Dermis lymphatic vessel endothelial cell (primary cell): Measurements from ENCODE around the gene CCDC71. TPM values are rescaled to one million over a fixed set of nuclear protein-coding genes. Genes with fewer than 3 reads are reported as not detected.

Experiments used
- total RNA-seq: library from RNA; depleted of rRNA; stranded (reverse); fragments of >200 nt; gene quantifications from 2 replicates; pipeline ENCODE4 v1.2.1, GENCODE V29; 2014

The CCDC71 gene
- 16.1 and 16.4 TPM in 2 replicates for total RNA-seq

GRCh38 chr3:49165771-49166751 is at the start of gene CCDC71:
Gene CCDC71, minus strand, starts transcription at chr3:49166331. Its CDS starts 2,123 bp downstream, at chr3:49164208.

GRCh38 chr3:49171119-49171774 is 5.1 kb upstream of the CCDC71 start, which contains the start of gene KLHDC8B:
Gene KLHDC8B, plus strand, starts transcription at chr3:49171598. Its CDS starts 1,172 bp downstream, at chr3:49172770.

GRCh38 chr3:49132437-49133225 is 33.5 kb downstream of the CCDC71 start, which contains the start of gene LAMB2:
Gene LAMB2, minus strand, starts transcription at chr3:49133050. Its CDS starts 183 bp downstream, at chr3:49132867.

GRCh38 chr3:49120438-49121131 is 45.5 kb downstream of the CCDC71 start, which contains the start of gene USP19:
Gene USP19, minus strand, starts transcription at chr3:49120823. Its CDS starts 1,678 bp downstream, at chr3:49119145.

Other genes starting within 250 kb of the CCDC71 start
- 62.5 and 72.5 TPM in 2 replicates for gene ARIH2, start 247.5 kb downstream of the CCDC71 start, total RNA-seq
- 3.0 and 3.2 TPM in 2 replicates for gene P4HTM, start 176.1 kb downstream of the CCDC71 start, total RNA-seq
- 90.8 and 94.9 TPM in 2 replicates for gene WDR6, start 158.9 kb downstream of the CCDC71 start, total RNA-seq
- gene DALRD3, start 147.8 kb downstream of the CCDC71 start, total RNA-seq: 32.2 and 35.2 TPM in 2 replicates
- gene NDUFAF3, start 144.2 kb downstream of the CCDC71 start, total RNA-seq: 46.2 and 62.9 TPM in 2 replicates
- 149 and 269 TPM in 2 replicates for gene IMPDH2, start 136.9 kb downstream of the CCDC71 start, total RNA-seq
- gene QRICH1, start 72.3 kb downstream of the CCDC71 start, total RNA-seq: 41.9 and 56.0 TPM in 2 replicates
- gene QARS1, start 61.6 kb downstream of the CCDC71 start, total RNA-seq: 477 and 512 TPM in 2 replicates
- gene USP19, start 45.5 kb downstream of the CCDC71 start, total RNA-seq: 32.7 and 39.1 TPM in 2 replicates
- 689 and 1,344 TPM in 2 replicates for gene LAMB2, start 33.3 kb downstream of the CCDC71 start, total RNA-seq
- 47.6 and 125 TPM in 2 replicates for gene KLHDC8B, start 5.3 kb upstream of the CCDC71 start, total RNA-seq
- gene C3orf62, start 110.9 kb upstream of the CCDC71 start, total RNA-seq: 2.4 and 2.8 TPM in 2 replicates
- gene USP4, start 173.7 kb upstream of the CCDC71 start, total RNA-seq: 21.1 and 25.3 TPM in 2 replicates
- 462 and 501 TPM in 2 replicates for gene GPX1, start 192.0 kb upstream of the CCDC71 start, total RNA-seq
- gene RHOA, start 245.6 kb upstream of the CCDC71 start, total RNA-seq: 602 and 608 TPM in 2 replicates
- 13.1 and 25.5 TPM in 2 replicates for gene TCTA, start 246.1 kb upstream of the CCDC71 start, total RNA-seq